ENCODE measurements around the gene FCN1.

GRCh38 chr9:134870301-134870694, 47.4 kb downstream of the FCN1 start:
- TF ChIP-seq CTCF (IDR thresholded peaks at IDR 0.05; ENCODE audit: insufficient read depth, low read length, poor library complexity, severe bottlenecking) (no peak), EZH2phosphoT487 (conservative IDR thresholded peaks at IDR 0.05; ENCODE audit: low read length) (no peak)

All from SU-DHL-6 (cell line).